Mucosa of descending colon (tissue), 3 donors: ENCODE data around the gene XRCC1. TPM values are rescaled to one million over a fixed set of nuclear protein-coding genes. Genes with fewer than 3 reads are reported as not detected.

Source experiments
- ATAC-seq: fragments of 200-7000 bp; cut with Tn5 transposase; one replicate; pipeline ENCODE4 v1.9.1; 2020; ENCODE audit warnings: mild to moderate bottlenecking, moderate library complexity
- DNase-seq, 3 donors: peaks; one replicate each; pipeline ENCODE4 v3.0.0-alpha.2; 2020
- H3K36me3 ChIP-seq: fragments of 200-600 bp; one replicate; pipeline ENCODE4 v1.8.0; 2021; ENCODE audit warnings: low read depth, mild to moderate bottlenecking
- H3K4me1 ChIP-seq: fragments of 200-600 bp; one replicate; pipeline ENCODE4 v1.8.0; 2021; ENCODE audit warnings: low read depth, mild to moderate bottlenecking
- H3K4me3 ChIP-seq: fragments of 200-600 bp; one replicate; pipeline ENCODE4 v1.8.0; 2021; ENCODE audit warnings: mild to moderate bottlenecking
- H3K9me3 ChIP-seq: fragments of 200-600 bp; one replicate; pipeline ENCODE4 v1.8.0; 2021; ENCODE audit warnings: mild to moderate bottlenecking
- CTCF ChIP-seq: fragments of 200-600 bp; IDR thresholded peaks from one replicate; pipeline ENCODE4 v1.8.0; 2022; ENCODE audit warnings: antibody characterized with exemption, mild to moderate bottlenecking
- intact Hi-C, 2 donors: fragments of 100-400 bp; cut with DNase I in 1 of 2; cut with micrococcal nuclease in 1 of 2; formaldehyde crosslinking; loops; one replicate each; pipeline versions ENCODE4 v1.11.0 to v1.11.1; 2022; cut with DNase I, micrococcal nuclease
- total RNA-seq, 3 donors: library from RNA; stranded (reverse); fragmentation: NEBNext Ultra II Directional in 2 of 3; extraction: Animal tissue kit (Norgen Biotek cat#: 25700) in 2 of 3; gene quantifications; one replicate each; pipeline versions ENCODE4 v1.2.1 to v1.2.4, GENCODE V29; 2021 to 2023
- donor health status: DM: no; HTN: no; CAD: no; lungs with moderate emphysema.
- donor health status: DM: no; HTN: no; CAD: no.
- donor health status: DM: no; HTN: yes; CAD: no.

The XRCC1 gene
- total RNA-seq, 3 donors from 2014 or later, result 16.4 to 33.4 (median 21.1) TPM

GRCh38 chr19:43620061-43621001 is 45.0 kb upstream of the XRCC1 start:
- peaks cover 11% of the 10 kb centered on the region for H3K4me1 ChIP-seq
- ATAC-seq (no peak), DNase-seq (no peak)
- no peaks in the 10 kb centered on the region for H3K36me3 ChIP-seq
- intact Hi-C loops, result no loop called here
- no peak for TF ChIP-seq CTCF
- H3K9me3 ChIP-seq, result no peaks in the 10 kb centered on the region
- H3K4me3 ChIP-seq, result peak overlapping the region; percentile 68

GRCh38 chr19:43619262-43620060 is 44.1 kb upstream of the XRCC1 start, which contains the start of gene ZNF428:
Gene ZNF428, minus strand, starts transcription at chr19:43619629. Its CDS starts 5,325 bp downstream, at chr19:43614304.
- Histone ChIP-seq H3K36me3 (no peaks in the 10 kb centered on the region), H3K9me3 (no peaks in the 10 kb centered on the region), H3K4me3 (peak within 1 kb of the TSS; percentile 68), H3K4me1 (peaks cover 11% of the 10 kb centered on the region)
- DNase-seq (peak; percentile 85 to 90 (median 89)), ATAC-seq (peak; percentile 93)
- intact Hi-C loops, result no loop called here
- TF ChIP-seq CTCF, result no peak

GRCh38 chr19:43618921-43619261 is 43.6 kb upstream of the XRCC1 start:
- no peaks in the 10 kb centered on the region for H3K36me3 ChIP-seq
- H3K4me3 ChIP-seq, result peak overlapping the region; percentile 68
- DNase-seq, result no peak
- intact Hi-C loops, result no loop called here
- peak; percentile 48 for ATAC-seq
- H3K9me3 ChIP-seq, result no peaks in the 10 kb centered on the region
- H3K4me1 ChIP-seq, result peaks cover 11% of the 10 kb centered on the region
- TF ChIP-seq CTCF, result no peak

- no peak for ATAC-seq
- no peak for TF ChIP-seq CTCF
- Histone ChIP-seq H3K4me3 (no peak overlapping the region), H3K9me3 (no peaks in the 10 kb centered on the region), H3K36me3 (no peaks in the 10 kb centered on the region), H3K4me1 (peaks cover 11% of the 10 kb centered on the region)
- intact Hi-C loops, result no loop called here
- no peak for DNase-seq
Observed at GRCh38 chr19:43616954-43617353, 41.6 kb upstream of the XRCC1 start.

GRCh38 chr19:43616306-43616705 is 41.0 kb upstream of the XRCC1 start:
- TF ChIP-seq CTCF, result no peak

More at GRCh38 chr19:43616306-43616705, 41.0 kb upstream of the XRCC1 start:
- Histone ChIP-seq H3K4me3 (no peak overlapping the region), H3K36me3 (no peaks in the 10 kb centered on the region), H3K9me3 (no peaks in the 10 kb centered on the region), H3K4me1 (peaks cover 11% of the 10 kb centered on the region)
- DNase-seq (no peak), ATAC-seq (no peak)
- intact Hi-C loops, result no loop called here
